GDM1 (cell line): Measurements from ENCODE around the gene SCAPER.

ENCODE experiments used
- DNase-seq: peaks from one replicate; lab custom pipeline; 2025; lab: John Stamatoyannopoulos, UW

SCAPER gene

GRCh38 chr15:76669521-76670207 lies 235.5 kb downstream of the SCAPER start:
- DNase-seq = no peak

- no peak for DNase-seq
Measured at GRCh38 chr15:76668900-76669299, 236.2 kb downstream of the SCAPER start.

- DNase-seq = no peak
Measured at GRCh38 chr15:76667943-76668715, 237.0 kb downstream of the SCAPER start.

- no peak for DNase-seq
Measured at GRCh38 chr15:76664895-76665294, 240.2 kb downstream of the SCAPER start.

GRCh38 chr15:76664411-76664810 lies 240.7 kb downstream of the SCAPER start:
- no peak for DNase-seq

GRCh38 chr15:76663529-76663928 lies 241.6 kb downstream of the SCAPER start:
- DNase-seq = no peak

GRCh38 chr15:76648732-76649444 lies 256.3 kb downstream of the SCAPER start:
- no peak for DNase-seq

GRCh38 chr15:76647612-76648011 lies 257.5 kb downstream of the SCAPER start:
- DNase-seq = no peak

- no peak for DNase-seq
Measured at GRCh38 chr15:76644646-76645045, 260.5 kb downstream of the SCAPER start.

GRCh38 chr15:76642671-76643070 lies 262.5 kb downstream of the SCAPER start:
- no peak for DNase-seq

GRCh38 chr15:76637166-76637565 lies 268.0 kb downstream of the SCAPER start:
- no peak for DNase-seq

- DNase-seq = no peak
Measured at GRCh38 chr15:76636059-76636458, 269.1 kb downstream of the SCAPER start.

- DNase-seq = no peak
Measured at GRCh38 chr15:76626611-76627010, 278.5 kb downstream of the SCAPER start.

GRCh38 chr15:76625267-76625666 lies 279.9 kb downstream of the SCAPER start:
- DNase-seq = no peak

GRCh38 chr15:76614725-76615124 lies 290.4 kb downstream of the SCAPER start:
- DNase-seq = no peak

- no peak for DNase-seq
Measured at GRCh38 chr15:76588811-76589747, 316.1 kb downstream of the SCAPER start.

GRCh38 chr15:76585576-76585897 lies 319.6 kb downstream of the SCAPER start:
- no peak for DNase-seq

GRCh38 chr15:76584868-76585575 lies 320.1 kb downstream of the SCAPER start:
- DNase-seq = no peak

- DNase-seq = no peak
Measured at GRCh38 chr15:76582550-76582949, 322.6 kb downstream of the SCAPER start.

- DNase-seq = no peak
Measured at GRCh38 chr15:76577879-76578512, 327.1 kb downstream of the SCAPER start.
